ENCODE data around the gene GRK5.
A peak's percentile ranks its signal among the peaks of the same experiment; 100 is the strongest.

The GRK5 gene

GRCh38 chr10:119286983-119287633 is 79.7 kb downstream of the GRK5 start:
- no peak for DNase-seq (ENCODE audit: low read depth)
- no peak for TF ChIP-seq CTCF (conservative IDR thresholded peaks at IDR 0.05; ENCODE audit: low read length)
- no peak overlapping the region for H3K4me3 ChIP-seq (ENCODE audit: low read length)

GRCh38 chr10:119288574-119289001 is 81.2 kb downstream of the GRK5 start:
- no peak for TF ChIP-seq CTCF (conservative IDR thresholded peaks at IDR 0.05; ENCODE audit: low read length)
- DNase-seq (ENCODE audit: low read depth), result no peak
- H3K4me3 ChIP-seq (ENCODE audit: low read length), result no peak overlapping the region

GRCh38 chr10:119289227-119289920 is 82.0 kb downstream of the GRK5 start:
- no peak overlapping the region for H3K4me3 ChIP-seq (ENCODE audit: low read length)
- no peak for TF ChIP-seq CTCF (conservative IDR thresholded peaks at IDR 0.05; ENCODE audit: low read length)
- no peak for DNase-seq (ENCODE audit: low read depth)

- no peak overlapping the region for H3K4me3 ChIP-seq (ENCODE audit: low read length)
- peak; percentile 12 for DNase-seq (ENCODE audit: low read depth)
- TF ChIP-seq CTCF (conservative IDR thresholded peaks at IDR 0.05; ENCODE audit: low read length), result peak; percentile 35
Measured at GRCh38 chr10:119290301-119291048, 83.1 kb downstream of the GRK5 start.

GRCh38 chr10:119291223-119291900 is 84.0 kb downstream of the GRK5 start:
- no peak overlapping the region for H3K4me3 ChIP-seq (ENCODE audit: low read length)
- TF ChIP-seq CTCF (conservative IDR thresholded peaks at IDR 0.05; ENCODE audit: low read length), result no peak
- no peak for DNase-seq (ENCODE audit: low read depth)

GRCh38 chr10:119292968-119293760 is 85.8 kb downstream of the GRK5 start:
- no peak overlapping the region for H3K4me3 ChIP-seq (ENCODE audit: low read length)
- no peak for TF ChIP-seq CTCF (conservative IDR thresholded peaks at IDR 0.05; ENCODE audit: low read length)
- DNase-seq (ENCODE audit: low read depth), result no peak

Measured in AG10803 (cell line).